Stomach smooth muscle (tissue), 2 donors: Measurements from ENCODE around the gene NDRG2.

ENCODE experiments used
- H3K27ac ChIP-seq: one replicate; pipeline ENCODE4 v1.7.0; 2013; ENCODE audit warnings: mild to moderate bottlenecking, low read length, inconsistent platforms
- H3K27me3 ChIP-seq, 2 donors: one replicate each; pipeline ENCODE4 v1.7.0; 2013; ENCODE audit warnings: low read length in 2 of 2; ENCODE audit not compliant: insufficient read depth in 2 of 2, control insufficient read depth in 1 of 2
- H3K36me3 ChIP-seq, 2 donors: one replicate each; pipeline ENCODE4 v1.7.0; 2013; ENCODE audit warnings: low read length in 2 of 2; ENCODE audit not compliant: control insufficient read depth in 2 of 2, insufficient read depth in 2 of 2
- H3K4me1 ChIP-seq: one replicate; pipeline ENCODE4 v1.7.0; 2013; ENCODE audit warnings: low read length; ENCODE audit not compliant: control insufficient read depth, insufficient read depth
- H3K4me3 ChIP-seq, 2 donors: one replicate each; pipeline ENCODE4 v1.7.0; 2013; ENCODE audit warnings: low read length in 2 of 2
- H3K9ac ChIP-seq, 2 donors: one replicate each; pipeline ENCODE4 v1.7.0; 2013; ENCODE audit warnings: low read length in 2 of 2, mild to moderate bottlenecking in 1 of 2
- H3K9me3 ChIP-seq, 2 donors: one replicate each; pipeline ENCODE4 v1.7.0; 2013; ENCODE audit warnings: low read length in 2 of 2; ENCODE audit not compliant: control insufficient read depth in 2 of 2
- donor health status: healthy.
- donor health status: Pancreatic carcinoma.

Gene NDRG2

GRCh38 chr14:21054768-21055145, 29.9 kb upstream of the NDRG2 start:
- Histone ChIP-seq H3K27ac (no peak overlapping the region), H3K9ac (no peak overlapping the region), H3K4me3 (no peak overlapping the region), H3K9me3 (no peaks in the 10 kb centered on the region), H3K36me3 (no peaks in the 10 kb centered on the region), H3K4me1 (no peaks in the 10 kb centered on the region), H3K27me3 (no peaks in the 10 kb centered on the region)

DNA sequence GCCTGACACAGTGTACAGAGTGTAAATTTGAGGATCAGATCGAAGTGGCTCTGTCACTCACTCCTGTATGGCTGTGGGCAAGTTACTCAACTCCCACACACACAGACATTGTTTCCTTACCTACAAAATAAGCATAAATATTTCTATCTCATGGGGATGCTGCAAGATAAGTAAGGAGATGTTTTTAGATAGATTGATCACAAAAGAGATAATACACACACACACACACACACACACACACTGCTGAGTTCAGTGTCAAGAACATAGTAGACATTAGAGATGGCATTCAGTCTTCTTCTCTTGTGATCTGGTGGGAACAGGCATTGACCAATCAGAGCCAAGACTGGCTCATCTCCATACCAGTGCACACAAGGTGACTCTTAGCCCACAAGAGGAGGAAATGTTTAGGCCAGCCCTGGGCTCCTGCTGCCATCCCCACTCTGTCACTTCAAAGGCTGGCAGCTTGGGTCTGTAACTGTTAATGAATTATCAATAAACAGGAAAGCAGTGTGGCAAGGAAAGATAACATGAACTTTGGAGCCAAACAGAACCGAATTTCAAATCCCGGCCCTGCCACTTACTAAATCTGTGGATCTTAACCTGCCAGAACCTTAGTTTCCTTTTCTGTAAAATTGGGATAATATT, 29.4 kb upstream of the NDRG2 start:
- Histone ChIP-seq H3K4me1 (no peaks in the 10 kb centered on the region), H3K27ac (no peak overlapping the region), H3K27me3 (no peaks in the 10 kb centered on the region), H3K4me3 (no peak overlapping the region), H3K9ac (no peak overlapping the region), H3K36me3 (no peaks in the 10 kb centered on the region), H3K9me3 (no peaks in the 10 kb centered on the region)

- Histone ChIP-seq H3K9me3 (no peaks in the 10 kb centered on the region), H3K27me3 (no peaks in the 10 kb centered on the region), H3K27ac (no peak overlapping the region), H3K36me3 (no peaks in the 10 kb centered on the region), H3K9ac (no peak overlapping the region), H3K4me1 (no peaks in the 10 kb centered on the region), H3K4me3 (no peak overlapping the region)
These were observed 28.6 kb upstream of the NDRG2 start for GRCh38 chr14:21053184-21054122.

- Histone ChIP-seq H3K9ac (no peak overlapping the region), H3K36me3 (no peaks in the 10 kb centered on the region), H3K27me3 (no peaks in the 10 kb centered on the region)
These were observed 25.7 kb upstream of the NDRG2 start for GRCh38 chr14:21050597-21050996.

GRCh38 chr14:21049271-21049673, 24.4 kb upstream of the NDRG2 start:
- Histone ChIP-seq H3K36me3 (no peaks in the 10 kb centered on the region), H3K9ac (no peak overlapping the region), H3K9me3 (no peaks in the 10 kb centered on the region), H3K27me3 (peaks cover 0 to 2% of the 10 kb centered on the region in 2 donors), H3K4me1 (no peaks in the 10 kb centered on the region), H3K27ac (no peak overlapping the region), H3K4me3 (no peak overlapping the region)

More at GRCh38 chr14:21050597-21050996, 25.7 kb upstream of the NDRG2 start:
- H3K4me1 ChIP-seq: no peaks in the 10 kb centered on the region
- H3K9me3 ChIP-seq: no peaks in the 10 kb centered on the region
- H3K27ac ChIP-seq: no peak overlapping the region
- H3K4me3 ChIP-seq: no peak overlapping the region

GRCh38 chr14:21048638-21049037, 23.8 kb upstream of the NDRG2 start:
- H3K9me3 ChIP-seq: no peaks in the 10 kb centered on the region
- no peak overlapping the region for H3K27ac ChIP-seq
- H3K27me3 ChIP-seq: peaks cover 0 to 3% of the 10 kb centered on the region in 2 donors
- H3K4me1 ChIP-seq: no peaks in the 10 kb centered on the region
- H3K4me3 ChIP-seq: no peak overlapping the region
- H3K9ac ChIP-seq: no peak overlapping the region
- H3K36me3 ChIP-seq: no peaks in the 10 kb centered on the region

DNA sequence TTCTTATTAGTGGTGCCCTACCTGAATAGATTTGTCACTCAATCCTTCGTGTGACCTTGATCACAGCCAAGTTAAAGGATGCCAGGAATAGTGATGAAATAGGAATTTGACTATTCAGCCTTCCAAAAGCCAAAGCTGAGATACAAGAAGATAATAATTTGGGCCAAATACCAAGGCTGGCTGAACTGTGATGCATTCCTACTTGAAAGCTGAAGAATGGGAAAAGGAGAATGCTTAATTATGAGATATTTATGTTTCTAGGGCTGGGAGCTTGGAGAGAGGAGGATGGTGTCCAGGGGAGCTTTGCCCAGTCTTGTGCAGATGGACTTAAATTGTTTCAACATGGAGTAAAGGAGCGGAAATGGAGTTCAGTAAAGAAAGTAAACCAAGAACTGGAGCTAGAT, 22.5 kb upstream of the NDRG2 start:
- no peaks in the 10 kb centered on the region for H3K36me3 ChIP-seq

DNA sequence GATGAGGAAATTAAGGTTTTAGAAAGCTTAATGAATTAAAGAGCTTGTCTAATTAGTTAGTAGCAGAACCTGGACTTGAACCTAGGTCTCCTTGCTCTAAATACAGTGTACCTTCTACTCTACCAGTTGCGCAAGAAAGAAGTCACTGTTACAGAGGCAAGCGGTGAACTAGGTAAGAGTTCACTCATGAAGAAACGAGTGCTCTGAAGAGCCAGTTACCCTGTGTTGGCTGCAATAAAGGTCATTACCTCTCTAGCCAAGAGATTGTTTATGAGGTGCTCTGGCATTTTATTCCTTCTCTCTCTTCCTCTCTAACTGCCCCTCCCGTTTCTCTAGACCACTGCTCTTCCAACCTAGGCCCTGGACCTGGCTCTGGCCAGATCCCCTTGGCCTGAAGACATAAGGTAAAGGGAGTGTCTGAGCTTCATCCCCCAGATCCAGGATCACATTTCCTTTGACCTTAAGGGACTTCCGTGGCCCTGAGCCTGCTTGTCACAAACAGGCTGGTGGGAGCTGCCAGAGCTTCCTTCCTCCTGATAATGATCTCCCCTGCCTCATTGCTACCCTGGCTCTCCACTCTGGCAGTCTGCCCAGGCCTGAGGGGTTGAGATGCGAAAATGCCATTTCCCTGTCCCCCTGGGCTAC, 19.2 kb upstream of the NDRG2 start:
- Histone ChIP-seq H3K9ac (no peak overlapping the region), H3K27me3 (peaks cover 0 to 3% of the 10 kb centered on the region in 2 donors), H3K27ac (no peak overlapping the region), H3K36me3 (no peaks in the 10 kb centered on the region), H3K4me3 (no peak overlapping the region), H3K4me1 (peaks cover 9% of the 10 kb centered on the region), H3K9me3 (no peaks in the 10 kb centered on the region)

More for the DNA sequence above, 22.5 kb upstream of the NDRG2 start:
- Histone ChIP-seq H3K4me1 (no peaks in the 10 kb centered on the region), H3K9me3 (no peaks in the 10 kb centered on the region), H3K4me3 (no peak overlapping the region), H3K9ac (no peak overlapping the region), H3K27ac (no peak overlapping the region), H3K27me3 (peaks cover 0 to 3% of the 10 kb centered on the region in 2 donors)

- H3K36me3 ChIP-seq: no peaks in the 10 kb centered on the region
- H3K27ac ChIP-seq: no peak overlapping the region
- H3K4me1 ChIP-seq: peaks cover 15% of the 10 kb centered on the region
- no peak overlapping the region for H3K9ac ChIP-seq
- no peak overlapping the region for H3K4me3 ChIP-seq
- H3K27me3 ChIP-seq: peaks cover 0 to 3% of the 10 kb centered on the region in 2 donors
- H3K9me3 ChIP-seq: no peaks in the 10 kb centered on the region
These were observed 18.6 kb upstream of the NDRG2 start for GRCh38 chr14:21043387-21043973.

DNA sequence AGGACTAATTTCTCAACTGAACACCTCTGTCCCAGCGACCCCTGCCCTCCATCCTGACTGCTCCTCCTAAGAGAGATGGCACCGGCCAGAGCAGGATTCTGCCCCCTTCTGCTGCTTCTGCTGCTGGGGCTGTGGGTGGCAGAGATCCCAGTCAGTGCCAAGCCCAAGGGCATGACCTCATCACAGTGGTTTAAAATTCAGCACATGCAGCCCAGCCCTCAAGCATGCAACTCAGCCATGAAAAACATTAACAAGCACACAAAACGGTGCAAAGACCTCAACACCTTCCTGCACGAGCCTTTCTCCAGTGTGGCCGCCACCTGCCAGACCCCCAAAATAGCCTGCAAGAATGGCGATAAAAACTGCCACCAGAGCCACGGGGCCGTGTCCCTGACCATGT, 18.1 kb upstream of the NDRG2 start:
- Histone ChIP-seq H3K27me3 (peaks cover 0 to 3% of the 10 kb centered on the region in 2 donors), H3K27ac (no peak overlapping the region), H3K4me1 (peaks cover 18% of the 10 kb centered on the region), H3K9ac (no peak overlapping the region), H3K4me3 (no peak overlapping the region), H3K9me3 (no peaks in the 10 kb centered on the region), H3K36me3 (no peaks in the 10 kb centered on the region)
